Activated CD8-positive, alpha-beta T cell treated with anti-CD3 and anti-CD28 coated beads, Interleukin-2, amount 10 ng/mL, durations not matched to agents 7 days and 5 days (primary cell): ENCODE measurements around the gene DLGAP5. TPM values are rescaled to one million over a fixed set of nuclear protein-coding genes. Genes with fewer than 3 reads are reported as not detected.

Source experiments
- ATAC-seq: fragments of 150-1000 bp; cut with Tn5 transposase; one replicate; pipeline ENCODE4 v1.10.0; 2021; ENCODE audit warnings: moderate library complexity
- CTCF ChIA-PET: fragments of 350-600 bp; sonication (Branson Sonifier 250); formaldehyde crosslinking; loops from one replicate; lab custom pipeline; 2021; ENCODE audit warnings: antibody characterized with exemption; lab: Charles Lee
- POLR2A ChIA-PET: fragments of 350-600 bp; sonication (Branson Sonifier 250); formaldehyde crosslinking; loops from one replicate; lab custom pipeline; 2021; ENCODE audit warnings: antibody characterized with exemption; lab: Charles Lee
- DNase-seq: peaks from one replicate; pipeline ENCODE4 v3.0.0-alpha.2; 2020
- H3K27ac Mint-ChIP-seq: one replicate; pipeline ENCODE4 v1.8.0; 2021; ENCODE audit warnings: mild to moderate bottlenecking, mixed read lengths
- H3K27me3 Mint-ChIP-seq: one replicate; pipeline ENCODE4 v1.8.0; 2021; ENCODE audit warnings: low read depth, mixed read lengths
- H3K36me3 Mint-ChIP-seq: one replicate; pipeline ENCODE4 v1.8.0; 2021; ENCODE audit warnings: low read depth, mixed read lengths
- H3K4me1 Mint-ChIP-seq: one replicate; pipeline ENCODE4 v1.8.0; 2021; ENCODE audit warnings: low read depth, mixed read lengths
- H3K4me3 Mint-ChIP-seq: one replicate; pipeline ENCODE4 v1.8.0; 2021; ENCODE audit warnings: mild to moderate bottlenecking, mixed read lengths
- H3K9me3 Mint-ChIP-seq: one replicate; pipeline ENCODE4 v1.8.0; 2022; ENCODE audit warnings: mixed read lengths; ENCODE audit not compliant: insufficient read depth
- total RNA-seq, 2 experiments: library from RNA; stranded (reverse); gene quantifications; one replicate each; pipeline ENCODE4 v1.2.3, GENCODE V29; 2021

The DLGAP5 gene
- total RNA-seq, 2 experiments from 2014 or later, result 110 to 112 TPM

DNA sequence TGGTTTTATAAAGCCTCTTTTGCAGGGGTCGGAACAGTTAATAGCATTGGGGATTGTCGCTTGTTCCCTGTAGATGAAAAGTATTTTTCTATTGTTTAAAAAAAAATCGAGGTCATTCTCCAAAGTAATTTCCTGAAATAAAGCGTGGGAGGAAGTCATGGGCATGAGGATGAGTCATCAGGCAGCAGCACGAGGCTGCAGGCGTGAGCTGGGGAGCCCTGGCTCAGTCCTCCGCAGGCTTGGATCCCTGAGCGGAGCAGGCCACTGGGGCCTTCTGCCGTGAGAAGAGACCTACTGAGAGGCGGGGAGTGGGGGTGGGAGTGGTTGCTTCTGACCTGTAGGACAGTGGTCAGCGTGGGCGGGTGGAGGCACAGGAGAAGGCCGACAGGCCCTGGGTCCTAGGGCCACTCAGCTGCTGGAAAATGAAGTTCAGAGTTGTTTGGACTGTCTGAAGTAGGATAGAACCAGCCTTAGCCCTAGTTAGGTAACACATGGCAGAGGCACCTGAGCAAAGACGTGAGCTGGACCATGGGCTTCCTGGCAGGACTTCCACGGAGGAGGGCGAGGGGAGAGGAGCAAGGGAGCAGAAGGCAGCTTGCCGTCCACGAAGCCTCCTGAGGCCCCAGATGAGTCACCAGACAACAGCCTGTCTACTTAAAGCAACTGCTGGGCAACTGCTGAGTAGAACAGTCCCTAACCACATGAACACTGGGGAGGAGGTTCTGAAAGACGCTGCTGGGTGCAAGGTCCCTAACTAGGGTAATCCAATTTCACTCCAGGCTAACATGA lies 83.4 kb downstream of the DLGAP5 start:
- Mint-ChIP-seq H3K36me3 (peaks cover 25% of the 10 kb centered on the region), H3K27ac (peak overlapping the region; percentile 30), H3K4me1 (peaks cover 41% of the 10 kb centered on the region), H3K4me3 (no peak overlapping the region), H3K27me3 (no peaks in the 10 kb centered on the region), H3K9me3 (peaks cover 20% of the 10 kb centered on the region)
- ATAC-seq, result peak; percentile 56
- POLR2A ChIA-PET, result interaction anchor here (0.8 kb wide), 1 partner anchor 53 kb away, joined by 3 read pairs; no protein-coding TSS in a partner anchor
- no peak for DNase-seq
- CTCF ChIA-PET, result interaction anchor here (0.7 to 1.4 kb wide), 2 partner anchors 11 to 57 kb away, joined by 3 to 4 read pairs; partner anchors contain the start of gene MAPK1IP1L

DNA sequence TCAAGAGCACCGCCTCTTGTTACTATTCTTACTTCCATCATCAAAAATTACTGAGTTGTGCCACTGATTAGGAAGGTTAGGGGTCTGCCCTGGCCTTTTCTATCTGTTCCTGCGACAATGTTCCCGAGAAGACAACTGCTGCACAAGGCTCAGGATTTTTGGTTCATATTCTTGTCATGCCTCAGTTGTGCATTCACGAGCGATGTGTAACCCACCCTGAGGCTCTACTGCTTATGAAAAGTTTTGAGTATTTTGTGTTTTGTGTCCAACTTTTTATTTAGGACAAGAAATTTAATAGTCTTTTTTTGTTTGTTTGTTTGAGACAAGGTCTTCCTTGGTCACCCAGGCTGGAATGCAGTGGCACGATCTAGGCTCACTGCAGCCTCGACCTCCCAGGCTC lies 85.4 kb downstream of the DLGAP5 start:
- Mint-ChIP-seq H3K4me1 (peaks cover 59% of the 10 kb centered on the region), H3K27me3 (no peaks in the 10 kb centered on the region), H3K9me3 (peaks cover 20% of the 10 kb centered on the region), H3K4me3 (no peak overlapping the region), H3K27ac (no peak overlapping the region), H3K36me3 (peaks cover 25% of the 10 kb centered on the region)
- no peak for DNase-seq
- CTCF ChIA-PET, result interaction anchor here (1.0 kb wide), 1 partner anchor 25 kb away, joined by 4 read pairs; no protein-coding TSS in a partner anchor
- POLR2A ChIA-PET, result no interaction called here
- ATAC-seq, result no peak

DNA sequence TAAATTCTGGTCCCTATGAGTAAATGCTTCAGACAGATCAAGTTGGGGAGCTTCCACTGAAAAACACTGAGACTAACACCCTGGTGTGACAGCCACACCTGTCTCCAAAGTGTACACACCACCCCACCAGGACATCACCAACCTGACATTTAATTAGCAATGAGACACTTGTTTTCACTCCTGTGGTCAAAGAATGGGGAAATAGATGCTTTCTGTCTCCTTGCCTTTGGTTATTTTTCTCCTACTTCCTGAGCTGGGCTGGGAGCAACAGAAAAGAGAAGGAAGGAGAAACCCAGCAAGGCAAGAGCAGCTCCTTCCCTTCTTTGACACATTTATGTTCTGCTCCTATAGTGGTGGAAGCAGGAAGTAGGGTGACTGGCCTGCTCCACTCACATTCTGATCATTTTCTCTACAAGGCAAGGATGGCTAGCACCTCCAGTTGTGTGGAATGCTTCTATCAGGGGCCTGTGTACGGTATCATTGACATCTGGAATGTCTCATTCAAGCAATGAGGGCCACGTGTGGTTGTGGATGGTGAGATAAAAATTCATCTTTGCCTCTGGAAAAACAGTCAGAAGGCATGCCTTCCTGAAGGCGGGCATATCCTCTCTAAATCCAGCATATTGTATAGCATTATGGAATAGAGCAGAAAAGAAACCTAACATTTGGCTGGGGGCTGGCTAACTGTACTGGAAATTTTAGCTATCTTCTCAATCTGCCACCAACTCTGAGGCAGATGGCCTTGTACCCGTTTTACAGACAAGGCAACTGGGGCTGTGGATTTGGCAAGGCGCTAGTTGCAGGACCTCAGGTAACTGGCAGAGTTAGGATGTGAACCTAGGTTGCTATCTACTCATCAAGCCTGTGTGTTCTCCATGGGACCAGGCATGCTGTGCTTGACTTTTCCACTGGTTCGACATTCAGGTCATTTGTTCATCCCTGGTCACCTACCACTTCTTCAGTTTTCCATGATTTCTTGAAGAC lies 87.1 kb downstream of the DLGAP5 start:
- CTCF ChIA-PET, result interaction anchor here (1.4 to 3.0 kb wide), 9 partner anchors 10 to 57 kb away, joined by 3 to 26 read pairs (median 8); partner anchors contain the start of gene LGALS3
- DNase-seq (no peak), ATAC-seq (no peak)
- peaks cover 73% of the 10 kb centered on the region for H3K4me1 Mint-ChIP-seq
- H3K27me3 Mint-ChIP-seq, result no peaks in the 10 kb centered on the region
- POLR2A ChIA-PET, result interaction anchor here (1.4 to 2.6 kb wide), 3 partner anchors 11 to 77 kb away, joined by 3 to 10 read pairs (median 8); partner anchors contain the start of genes SOCS4 and WDHD1
- H3K36me3 Mint-ChIP-seq, result peaks cover 25% of the 10 kb centered on the region
- peak overlapping the region; percentile 26 for H3K4me3 Mint-ChIP-seq
- H3K27ac Mint-ChIP-seq, result peak overlapping the region; percentile 98
- peaks cover 20% of the 10 kb centered on the region for H3K9me3 Mint-ChIP-seq

DNA sequence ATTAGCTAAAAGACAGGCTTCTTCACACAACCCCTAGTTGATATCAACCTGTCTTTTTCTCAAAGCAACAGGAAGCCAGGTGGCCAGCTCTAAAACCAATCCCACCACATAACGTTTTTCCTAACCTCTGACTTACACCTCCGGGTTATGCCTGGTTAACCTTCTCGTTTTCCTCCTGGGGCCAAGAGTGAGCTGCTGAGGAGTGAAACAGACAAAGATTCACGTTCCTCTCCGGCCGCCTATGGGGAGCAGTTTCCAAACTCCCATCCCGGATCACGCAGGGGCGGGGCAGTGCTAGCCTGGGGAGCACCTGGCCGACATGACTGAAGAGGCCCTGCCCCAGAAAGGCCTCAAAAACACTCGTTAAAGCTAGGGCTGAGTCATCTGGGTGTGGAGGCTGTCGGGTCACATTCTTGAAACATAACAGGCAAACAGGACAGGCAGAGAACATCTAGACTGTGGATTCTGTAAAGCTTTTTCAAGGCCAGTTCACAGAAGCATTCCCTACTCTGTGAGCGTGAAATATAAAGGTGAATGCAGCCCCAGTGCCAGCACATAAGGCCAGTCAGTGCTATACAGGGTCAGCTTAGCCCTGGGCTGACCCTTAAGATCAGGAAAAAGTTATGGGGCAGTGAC lies 88.3 kb downstream of the DLGAP5 start:
- peak; percentile 68 for ATAC-seq
- Mint-ChIP-seq H3K9me3 (peaks cover 20% of the 10 kb centered on the region), H3K27ac (peak overlapping the region; percentile 98), H3K36me3 (peaks cover 29% of the 10 kb centered on the region), H3K4me3 (peak overlapping the region; percentile 68), H3K27me3 (no peaks in the 10 kb centered on the region), H3K4me1 (peaks cover 70% of the 10 kb centered on the region)
- peak; percentile 76 for DNase-seq
- POLR2A ChIA-PET, result interaction anchor here (0.7 to 2.6 kb wide), 12 partner anchors 8 to 88 kb away, joined by 3 to 12 read pairs (median 4); partner anchors contain the start of genes DLGAP5, MAPK1IP1L, SOCS4 and WDHD1
- CTCF ChIA-PET, result interaction anchor here (0.9 to 3.0 kb wide), 19 partner anchors 8 to 167 kb away, joined by 3 to 26 read pairs (median 6); partner anchors contain the start of genes LGALS3 and MAPK1IP1L

DNA sequence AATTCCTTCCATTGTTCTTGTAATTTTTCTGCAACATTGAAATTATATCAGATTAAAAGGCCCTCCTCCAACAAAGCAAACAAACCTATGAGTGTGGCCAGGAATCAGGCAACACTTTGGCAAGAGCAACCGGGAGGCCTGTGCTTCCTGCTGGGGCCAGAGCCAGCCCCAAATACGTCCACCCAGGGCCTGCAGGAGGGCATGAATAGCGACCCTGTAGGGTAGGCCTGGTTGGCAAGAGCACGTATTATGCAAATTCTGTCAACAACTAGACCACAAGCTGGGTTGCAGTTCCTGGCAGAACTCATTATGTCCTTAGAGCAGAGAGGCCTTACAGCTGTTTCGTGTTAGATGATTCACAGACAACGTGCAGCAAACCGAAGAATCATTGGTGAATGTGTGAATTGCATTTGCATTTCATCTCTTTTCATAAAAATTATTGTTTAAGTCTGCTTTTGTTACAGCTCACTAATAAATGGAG lies 89.2 kb downstream of the DLGAP5 start:
- POLR2A ChIA-PET, result interaction anchor here (0.6 to 2.6 kb wide), 13 partner anchors 8 to 89 kb away, joined by 3 to 12 read pairs (median 4); partner anchors contain the start of genes DLGAP5, MAPK1IP1L, SOCS4 and WDHD1
- H3K27ac Mint-ChIP-seq, result peak overlapping the region; percentile 98
- no peaks in the 10 kb centered on the region for H3K27me3 Mint-ChIP-seq
- H3K4me3 Mint-ChIP-seq, result peak overlapping the region; percentile 68
- peaks cover 20% of the 10 kb centered on the region for H3K9me3 Mint-ChIP-seq
- peaks cover 70% of the 10 kb centered on the region for H3K4me1 Mint-ChIP-seq
- CTCF ChIA-PET, result interaction anchor here (0.5 to 3.0 kb wide), 19 partner anchors 8 to 168 kb away, joined by 3 to 26 read pairs (median 6); partner anchors contain the start of genes LGALS3 and MAPK1IP1L
- DNase-seq (peak; percentile 76), ATAC-seq (peak; percentile 62)
- H3K36me3 Mint-ChIP-seq, result peaks cover 26% of the 10 kb centered on the region

DNA sequence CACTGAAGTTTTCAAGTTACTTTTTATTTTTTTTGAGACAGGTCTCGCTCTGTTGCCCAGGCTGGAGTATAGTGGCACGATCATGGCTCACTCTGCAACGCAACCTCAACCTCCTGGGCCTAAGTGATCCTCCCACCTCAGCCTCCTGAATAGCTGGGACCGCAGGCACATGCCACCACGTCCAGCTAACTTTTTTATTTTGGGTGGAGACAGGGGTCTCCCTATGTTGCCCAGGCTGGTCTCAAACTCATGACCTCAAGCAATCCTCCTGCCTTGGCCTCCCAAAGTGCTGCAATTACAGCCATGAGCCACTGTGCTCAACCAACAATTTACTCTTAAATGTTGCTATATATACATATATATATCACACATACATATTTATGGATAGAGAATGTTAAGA lies 89.7 kb downstream of the DLGAP5 start:
- ATAC-seq (no peak), DNase-seq (no peak)
- CTCF ChIA-PET, result interaction anchor here (0.5 to 3.0 kb wide), 10 partner anchors 12 to 587 kb away, joined by 3 to 26 read pairs (median 6); partner anchors contain the start of genes LGALS3 and MAPK1IP1L
- H3K4me3 Mint-ChIP-seq, result no peak overlapping the region
- POLR2A ChIA-PET, result interaction anchor here (1.5 to 2.5 kb wide), 3 partner anchors 9 to 89 kb away, joined by 7 to 12 read pairs (median 8); partner anchors contain the start of genes DLGAP5 and MAPK1IP1L
- peaks cover 74% of the 10 kb centered on the region for H3K4me1 Mint-ChIP-seq
- peak overlapping the region; percentile 98 for H3K27ac Mint-ChIP-seq
- peaks cover 28% of the 10 kb centered on the region for H3K36me3 Mint-ChIP-seq
- peaks cover 20% of the 10 kb centered on the region for H3K9me3 Mint-ChIP-seq
- H3K27me3 Mint-ChIP-seq, result no peaks in the 10 kb centered on the region

DNA sequence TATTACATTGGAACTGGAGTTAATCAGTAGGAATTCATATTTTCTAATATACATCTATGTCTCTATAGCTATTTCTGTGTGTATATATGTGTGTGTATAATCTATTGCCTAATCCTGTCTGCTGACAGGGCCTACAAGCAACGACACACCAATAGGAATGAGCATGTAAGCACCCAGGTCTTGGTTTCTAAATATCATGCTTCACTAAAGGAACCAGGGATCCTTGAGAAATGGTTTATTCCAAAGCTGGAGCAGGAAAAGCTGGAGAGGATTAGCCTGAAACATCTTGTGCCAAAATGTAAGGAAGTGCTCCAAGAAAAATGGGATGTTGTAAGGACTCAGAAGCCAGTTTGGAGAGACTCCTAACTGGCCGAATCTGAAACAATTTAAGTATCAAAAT lies 91.6 kb downstream of the DLGAP5 start:
- H3K27me3 Mint-ChIP-seq, result no peaks in the 10 kb centered on the region
- ChIA-PET CTCF (no interaction called here), POLR2A (no interaction called here)
- peaks cover 11% of the 10 kb centered on the region for H3K9me3 Mint-ChIP-seq
- ATAC-seq, result no peak
- no peak overlapping the region for H3K27ac Mint-ChIP-seq
- H3K4me1 Mint-ChIP-seq, result peaks cover 69% of the 10 kb centered on the region
- no peak overlapping the region for H3K4me3 Mint-ChIP-seq
- H3K36me3 Mint-ChIP-seq, result peaks cover 21% of the 10 kb centered on the region
- DNase-seq, result no peak

DNA sequence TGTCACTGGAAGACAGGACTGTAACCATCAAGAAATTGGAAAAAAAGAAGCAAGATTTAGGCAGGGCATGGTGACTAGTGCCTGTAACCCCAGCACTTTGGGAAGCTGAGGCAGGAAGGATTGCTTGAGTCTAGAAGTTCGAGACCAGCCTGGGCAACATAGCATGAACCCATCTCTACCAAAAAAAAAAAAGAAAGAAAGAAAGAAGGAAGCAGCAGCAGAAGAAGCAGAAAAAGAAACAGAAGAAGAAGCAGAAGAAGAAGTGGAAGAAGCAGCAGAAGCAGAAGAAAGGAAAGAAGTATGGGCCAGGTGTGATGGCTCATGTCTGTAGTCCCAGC lies 92.9 kb downstream of the DLGAP5 start:
- Mint-ChIP-seq H3K4me1 (peaks cover 57% of the 10 kb centered on the region), H3K4me3 (peak overlapping the region; percentile 42), H3K27me3 (no peaks in the 10 kb centered on the region), H3K9me3 (no peaks in the 10 kb centered on the region), H3K36me3 (peaks cover 9% of the 10 kb centered on the region), H3K27ac (peak overlapping the region; percentile 88)
- DNase-seq, result no peak
- CTCF ChIA-PET, result interaction anchor here (0.6 to 1.5 kb wide), 10 partner anchors 9 to 92 kb away, joined by 3 to 6 read pairs (median 4); partner anchors contain the start of gene MAPK1IP1L
- ATAC-seq, result no peak
- POLR2A ChIA-PET, result interaction anchor here (0.6 to 1.1 kb wide), 5 partner anchors 21 to 93 kb away, joined by 3 to 5 read pairs (median 3); partner anchors contain the start of genes DLGAP5, LGALS3 and MAPK1IP1L
